GM19035 (cell line): Measurements from ENCODE around the gene SYTL2.
"Not testable (repeated sequence)": the region's sequence is repeated elsewhere in the genome, so short reads cannot be mapped to it uniquely, and the experiment has no call there.

Experiments used
- ATAC-seq: cut with Tn5 transposase; IDR thresholded peaks from one replicate; pipeline ENCODE4 v1.9.1; 2021; ENCODE audit not compliant: unreplicated experiment

The SYTL2 gene

GRCh38 chr11:85698195-85698594 lies 112.7 kb downstream of the SYTL2 start:
- no peak for ATAC-seq

- ATAC-seq = no peak
Observed at GRCh38 chr11:85697747-85698146, 113.2 kb downstream of the SYTL2 start.

GRCh38 chr11:85695546-85695945 lies 115.4 kb downstream of the SYTL2 start:
- ATAC-seq = no peak

GRCh38 chr11:85694385-85694980 lies 116.5 kb downstream of the SYTL2 start:
- no peak for ATAC-seq

GRCh38 chr11:85685820-85686459 lies 125.0 kb downstream of the SYTL2 start, which contains the start of gene CCDC89:
Gene CCDC89, minus strand, starts transcription at chr11:85686195. Its CDS starts 65 bp downstream, at chr11:85686130.
- ATAC-seq = no peak

- ATAC-seq = no peak
Observed at GRCh38 chr11:85685125-85685819, 125.7 kb downstream of the SYTL2 start.

- peak; percentile 93 for ATAC-seq
Observed at GRCh38 chr11:85682330-85683305, 128.3 kb downstream of the SYTL2 start.

- no peak for ATAC-seq
Observed at GRCh38 chr11:85680897-85681296, 130.0 kb downstream of the SYTL2 start.

- ATAC-seq = no peak
Observed at GRCh38 chr11:85679576-85679975, 131.4 kb downstream of the SYTL2 start.

- ATAC-seq = no peak
Observed at GRCh38 chr11:85673393-85673792, 137.5 kb downstream of the SYTL2 start.

- no peak for ATAC-seq
Observed at GRCh38 chr11:85672105-85672902, 138.6 kb downstream of the SYTL2 start.

- not testable (repeated sequence) for ATAC-seq
Observed at GRCh38 chr11:85670949-85671663, 139.8 kb downstream of the SYTL2 start.

- no peak for ATAC-seq
Observed at GRCh38 chr11:85668157-85668556, 142.8 kb downstream of the SYTL2 start.

- no peak for ATAC-seq
Observed at GRCh38 chr11:85666687-85667086, 144.3 kb downstream of the SYTL2 start.

- no peak for ATAC-seq
Observed at GRCh38 chr11:85665733-85666132, 145.2 kb downstream of the SYTL2 start.

GRCh38 chr11:85664615-85665481 lies 146.1 kb downstream of the SYTL2 start, which contains the start of gene CREBZF:
Gene CREBZF, minus strand, starts transcription at chr11:85665129. Its CDS starts 254 bp downstream, at chr11:85664875.
- peak; percentile 87 for ATAC-seq

GRCh38 chr11:85663753-85664614 lies 147.0 kb downstream of the SYTL2 start:
- ATAC-seq = peak; percentile 74
